CD4-positive, alpha-beta T cell treated with Interleukin-6 for 4 hours (primary cell): ENCODE data around the gene SEMA5A.
"Not testable (repeated sequence)": the region's sequence is repeated elsewhere in the genome, so short reads cannot be mapped to it uniquely, and the experiment has no call there.

Experiments
- DNase-seq: peaks from one replicate; pipeline ENCODE4 v3.0.0-alpha.2; 2020; ENCODE audit warnings: mixed read lengths

SEMA5A gene

GRCh38 chr5:9438596-9439354, 107.1 kb downstream of the SEMA5A start:
- DNase-seq: no peak

- no peak for DNase-seq
These were observed 108.1 kb downstream of the SEMA5A start for GRCh38 chr5:9437741-9438240.

DNA sequence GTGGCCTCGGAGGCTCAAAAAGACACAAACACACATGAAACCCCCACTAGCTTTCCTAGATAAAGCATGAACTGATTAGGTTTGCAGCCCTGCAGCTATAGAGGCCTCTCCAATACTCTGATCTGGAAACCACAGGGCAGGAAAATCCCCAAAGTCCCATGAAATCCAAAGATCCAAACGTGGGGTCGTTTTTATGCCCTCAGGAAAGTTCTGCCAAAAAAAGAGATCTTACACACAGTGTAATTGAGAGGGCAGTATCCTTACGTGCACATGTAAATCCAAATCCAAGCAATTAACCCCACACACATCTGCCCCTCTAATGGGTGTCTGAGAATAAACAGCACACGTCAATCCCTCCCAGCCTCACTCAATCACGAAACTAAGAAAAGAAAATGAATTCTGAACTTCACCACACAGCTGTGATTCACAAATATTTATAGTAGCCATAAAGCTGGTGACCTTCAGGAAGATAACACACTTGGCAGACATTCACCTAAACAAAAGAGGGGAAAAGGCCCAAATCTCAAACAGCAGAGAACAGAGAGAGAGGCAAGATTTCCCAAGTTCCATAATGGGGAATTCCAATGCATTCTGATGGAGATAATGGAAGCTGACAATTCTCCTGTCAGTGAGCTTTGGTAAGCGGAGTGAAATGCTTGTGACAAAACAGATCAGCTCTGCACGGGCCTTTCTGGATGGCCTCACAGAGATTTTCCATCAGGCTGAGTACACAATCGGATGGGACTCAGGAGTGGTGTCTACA, 114.2 kb downstream of the SEMA5A start:
- DNase-seq: no peak

DNA sequence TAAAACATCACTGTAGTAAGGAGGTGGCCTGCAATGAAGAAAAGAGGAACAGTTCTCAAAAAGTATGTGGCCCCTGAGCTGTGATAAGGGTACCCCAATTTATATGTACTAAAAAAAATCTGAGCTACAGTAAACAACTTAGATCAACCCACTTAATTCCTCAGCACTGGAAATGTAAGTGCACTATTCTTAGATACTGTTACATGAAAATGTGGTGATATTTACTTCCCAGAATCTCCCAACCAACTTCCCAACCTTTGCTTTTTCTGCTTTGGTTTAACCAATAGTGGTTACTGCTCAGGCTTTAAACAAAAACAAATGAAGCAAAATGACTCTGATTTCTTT, 114.8 kb downstream of the SEMA5A start:
- no peak for DNase-seq

DNA sequence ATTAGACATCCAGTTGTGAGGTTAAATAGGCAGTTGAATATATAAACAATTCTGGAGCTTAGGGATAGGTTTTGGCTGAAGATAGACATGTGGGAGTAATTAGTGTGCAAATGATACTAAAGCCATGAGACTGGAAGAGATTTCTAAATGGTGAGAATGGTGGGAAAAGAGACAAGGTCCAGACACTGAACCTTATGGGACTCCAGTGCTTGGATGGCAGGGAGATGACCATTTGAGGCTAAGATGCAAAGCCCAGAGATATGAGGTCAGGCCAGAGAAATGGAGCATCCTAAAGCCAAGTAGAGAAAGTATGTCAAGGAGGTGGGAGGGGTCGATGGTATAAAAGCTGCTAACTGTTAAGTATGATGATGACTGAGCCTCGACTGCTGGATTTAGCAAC, 115.6 kb downstream of the SEMA5A start:
- DNase-seq: no peak

DNA sequence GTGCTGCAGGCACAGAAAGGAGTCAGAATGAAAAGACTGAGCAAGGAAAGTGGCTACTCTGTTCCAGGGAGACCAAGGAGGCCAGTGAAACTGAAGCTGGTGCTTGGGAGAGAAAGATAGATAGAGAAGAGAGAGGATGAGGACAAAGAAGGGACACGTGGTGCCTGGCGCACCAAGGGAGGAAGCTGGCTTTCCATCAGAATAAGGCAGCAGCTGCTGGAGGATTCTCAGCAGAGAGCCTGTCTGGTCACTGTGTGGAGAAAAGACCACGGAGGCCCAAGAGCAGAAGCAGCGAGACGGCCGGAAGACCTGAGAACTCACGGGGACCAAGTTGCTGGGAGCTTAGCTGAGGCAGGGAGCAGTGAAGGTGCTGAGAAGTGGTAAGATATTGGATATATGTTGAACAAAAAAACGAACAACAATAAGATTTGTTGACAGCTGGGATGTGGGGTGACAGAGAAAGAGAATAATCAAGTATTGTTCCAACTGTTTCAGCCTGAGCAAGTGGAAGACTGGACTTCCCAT, 116.1 kb downstream of the SEMA5A start:
- DNase-seq: no peak

DNA sequence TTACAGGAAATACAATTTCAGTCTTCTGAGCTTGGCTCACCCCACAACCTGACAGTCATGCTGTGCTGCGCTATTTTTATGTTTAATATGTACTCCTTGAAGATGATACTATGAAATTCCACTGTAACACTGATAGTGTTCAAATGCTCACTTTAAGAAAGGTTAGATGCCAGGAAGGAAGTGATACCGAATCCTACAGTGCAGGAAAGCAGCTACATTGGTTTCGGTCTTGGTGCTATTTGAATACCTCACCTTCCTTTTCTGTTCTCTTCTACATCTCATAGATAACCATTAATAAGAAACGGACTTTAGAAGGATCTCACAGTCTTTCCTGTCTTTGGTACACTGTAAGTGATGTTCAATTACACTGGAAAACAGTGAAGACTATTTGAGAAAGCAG, 117.6 kb downstream of the SEMA5A start:
- no peak for DNase-seq

GRCh38 chr5:9425710-9426109, 120.2 kb downstream of the SEMA5A start:
- no peak for DNase-seq

GRCh38 chr5:9423571-9423970, 122.3 kb downstream of the SEMA5A start:
- no peak for DNase-seq

DNA sequence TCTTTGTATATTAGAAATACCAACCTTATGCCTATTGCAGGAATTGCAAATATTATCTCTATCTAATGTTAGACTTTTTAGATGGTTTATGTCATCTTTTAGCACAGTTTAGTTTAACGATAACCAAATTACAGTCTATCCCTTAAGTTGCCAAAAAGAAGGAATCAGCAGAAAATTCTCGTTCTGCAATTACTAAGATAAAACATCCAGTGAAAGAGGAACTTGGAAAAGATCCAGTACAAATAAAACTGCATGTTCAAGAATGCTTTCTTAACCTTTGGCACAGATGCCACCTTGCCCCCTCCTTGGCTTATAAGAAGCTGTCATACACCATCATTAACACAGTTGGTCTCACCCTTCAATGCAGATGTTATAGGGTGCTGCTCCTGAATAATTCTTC, 124.0 kb downstream of the SEMA5A start:
- no peak for DNase-seq

GRCh38 chr5:9419794-9420193, 126.1 kb downstream of the SEMA5A start:
- DNase-seq: no peak

DNA sequence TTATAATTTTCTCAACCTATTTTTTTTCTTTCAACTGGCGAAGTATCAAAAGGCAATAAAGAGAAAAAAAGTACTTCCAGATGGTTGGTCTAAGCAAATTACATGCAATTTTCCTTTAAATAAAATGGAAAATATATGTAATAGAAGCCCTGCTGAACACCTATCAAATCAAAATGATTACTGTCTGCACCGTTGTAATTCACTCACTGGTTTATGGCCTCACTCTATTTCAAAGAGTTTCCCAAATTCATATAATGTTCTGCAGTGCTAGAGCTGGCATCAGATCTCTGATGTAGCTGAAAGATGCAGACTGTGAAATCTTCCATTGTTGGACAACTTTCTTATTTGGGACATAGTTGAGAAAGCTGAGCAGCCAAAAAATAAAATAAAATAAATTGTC, 130.3 kb downstream of the SEMA5A start:
- no peak for DNase-seq

DNA sequence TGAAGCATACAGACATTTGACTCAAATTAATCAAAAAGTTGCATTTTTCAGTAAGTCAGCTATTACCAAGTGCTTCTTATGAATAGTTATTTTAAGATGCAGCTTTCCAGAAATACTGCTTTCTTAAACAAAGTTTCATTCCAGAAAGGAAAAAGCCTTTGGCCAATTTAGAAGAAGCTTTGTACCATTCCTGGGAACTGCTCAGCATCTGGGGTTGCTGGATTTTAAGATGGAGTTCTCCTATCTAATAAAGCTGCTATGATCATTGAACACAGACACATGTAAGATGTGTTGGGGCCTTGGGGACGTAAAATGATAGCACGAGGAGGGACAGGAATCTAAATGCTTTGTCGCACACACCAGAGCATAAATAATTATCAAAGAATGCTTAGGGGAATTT, 130.8 kb downstream of the SEMA5A start:
- no peak for DNase-seq

DNA sequence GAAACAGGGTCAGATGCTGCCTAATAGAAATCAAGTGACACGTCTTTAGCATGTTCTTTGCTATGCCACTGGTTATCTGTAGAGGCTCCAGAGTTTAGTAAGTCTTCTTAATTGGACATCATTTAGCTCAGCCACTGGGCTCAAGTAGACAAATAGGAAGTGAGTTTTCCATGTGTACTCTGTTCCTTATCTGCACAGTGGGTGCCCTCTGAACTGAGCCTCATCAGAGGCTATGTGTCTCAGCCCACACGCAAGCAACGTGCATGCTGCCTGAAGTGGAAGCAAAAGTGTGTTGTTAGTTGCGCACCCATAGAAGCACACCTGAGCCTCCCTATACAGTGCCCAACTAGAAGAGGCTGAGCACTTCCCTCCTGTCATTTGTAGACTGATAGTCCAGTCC, 134.7 kb downstream of the SEMA5A start:
- DNase-seq: no peak

GRCh38 chr5:9409413-9409960, 136.4 kb downstream of the SEMA5A start:
- no peak for DNase-seq

DNA sequence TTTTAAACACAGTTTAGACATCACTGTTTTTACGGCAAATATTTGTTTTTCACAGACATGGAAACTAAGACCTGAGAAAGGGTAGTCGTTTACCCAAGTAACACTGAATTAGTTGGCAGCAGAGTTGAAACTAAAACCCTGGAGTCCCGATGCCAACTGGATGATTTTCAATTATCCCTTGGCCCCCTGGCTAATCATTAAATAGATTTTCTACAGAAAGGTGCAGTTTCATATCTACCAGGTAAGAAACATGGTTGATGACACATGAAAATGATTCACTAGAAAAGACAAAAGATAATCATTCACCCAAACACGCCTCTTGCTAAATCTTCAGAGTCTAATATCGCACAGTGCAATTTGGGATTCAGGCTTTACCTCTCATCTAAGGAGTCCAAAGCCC, 136.9 kb downstream of the SEMA5A start:
- no peak for DNase-seq

DNA sequence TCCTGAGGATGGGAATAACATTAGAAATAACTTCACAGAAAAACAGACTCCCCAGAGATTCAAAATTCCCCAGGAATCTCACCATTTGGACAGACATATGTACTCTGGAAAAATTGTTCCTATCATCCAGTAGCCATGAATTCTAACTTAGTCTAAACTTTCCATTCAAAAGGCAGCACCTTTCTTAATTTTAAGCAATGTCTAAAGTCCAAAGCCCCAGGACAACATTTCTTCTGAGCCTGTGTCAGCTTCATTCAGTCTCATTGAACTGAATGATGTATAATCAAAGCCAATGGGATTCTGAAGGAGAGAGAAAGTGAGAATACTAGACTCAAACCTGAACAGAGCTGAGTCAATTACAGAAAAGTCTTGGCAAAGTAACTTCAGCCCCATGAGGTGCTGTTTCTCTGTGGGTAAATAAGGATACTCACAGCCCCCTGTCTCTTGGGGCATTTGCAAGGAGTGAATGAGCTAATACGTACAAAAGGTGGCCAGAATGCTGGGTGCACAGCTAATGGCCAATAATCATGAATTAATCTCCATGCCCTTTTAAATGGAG, 140.6 kb downstream of the SEMA5A start:
- DNase-seq: no peak

DNA sequence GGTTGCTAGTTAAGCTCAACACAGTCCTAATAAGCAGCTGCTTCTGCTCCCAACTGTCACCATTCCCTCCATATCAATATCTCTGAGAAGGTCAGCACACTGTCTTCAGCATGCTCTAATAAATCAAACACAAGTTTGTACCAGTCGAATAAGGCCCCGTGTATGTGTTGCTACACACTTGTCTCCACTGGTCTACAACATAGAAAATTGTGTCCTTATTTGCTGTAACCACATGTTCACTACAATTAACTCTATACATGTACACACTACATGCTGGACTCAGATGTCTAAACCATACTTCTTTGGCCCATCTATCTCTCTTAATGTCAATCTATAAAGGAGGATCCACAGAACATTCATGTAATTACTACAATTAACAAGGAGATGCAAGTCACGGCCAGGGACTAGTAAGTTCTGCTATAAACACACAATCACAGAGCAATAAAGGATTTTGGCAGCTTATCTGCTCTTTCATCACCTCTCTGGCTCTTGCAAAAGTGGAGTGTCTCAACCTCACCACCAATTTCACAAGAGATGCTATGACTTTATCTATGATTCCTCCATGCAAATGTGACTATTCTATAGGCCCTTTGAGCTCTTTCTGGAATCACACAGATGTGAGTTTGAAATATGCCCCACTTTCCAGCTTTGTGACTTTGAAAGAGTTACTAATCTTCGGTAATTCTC, 143.9 kb downstream of the SEMA5A start:
- DNase-seq: no peak

- DNase-seq: not testable (repeated sequence)
These were observed 146.1 kb downstream of the SEMA5A start for GRCh38 chr5:9399783-9400182.

GRCh38 chr5:9399094-9399493, 146.8 kb downstream of the SEMA5A start:
- no peak for DNase-seq

GRCh38 chr5:9398227-9398626, 147.6 kb downstream of the SEMA5A start:
- DNase-seq: no peak

GRCh38 chr5:9396285-9396770, 149.5 kb downstream of the SEMA5A start:
- DNase-seq: no peak

DNA sequence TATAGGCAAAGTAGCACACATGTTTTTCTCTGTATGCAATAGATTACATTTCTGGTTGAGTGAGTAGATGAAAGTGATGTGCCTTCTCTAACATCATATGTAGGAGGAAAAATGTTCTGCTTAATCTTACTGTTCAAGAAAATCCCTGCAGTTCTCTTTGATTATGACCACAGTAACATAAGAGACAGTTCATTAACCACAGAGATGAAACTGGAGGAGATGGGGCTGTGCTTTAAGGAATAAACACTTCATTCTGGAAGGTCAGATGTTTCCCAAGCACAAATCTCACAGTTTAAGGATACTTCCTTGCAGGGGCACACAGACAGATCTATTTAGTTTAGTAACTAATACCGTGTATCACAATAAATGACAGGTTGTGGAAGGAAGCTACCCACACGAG, 150.2 kb downstream of the SEMA5A start:
- DNase-seq: no peak
